HG03066 (cell line): ENCODE measurements around the gene KCNE3.
"Not testable (repeated sequence)": the region's sequence is repeated elsewhere in the genome, so short reads cannot be mapped to it uniquely, and the experiment has no call there.

Experiments
- ATAC-seq: cut with Tn5 transposase; IDR thresholded peaks from one replicate; pipeline ENCODE4 v1.9.1; 2021; ENCODE audit warnings: low read depth; ENCODE audit not compliant: unreplicated experiment

KCNE3 gene

DNA sequence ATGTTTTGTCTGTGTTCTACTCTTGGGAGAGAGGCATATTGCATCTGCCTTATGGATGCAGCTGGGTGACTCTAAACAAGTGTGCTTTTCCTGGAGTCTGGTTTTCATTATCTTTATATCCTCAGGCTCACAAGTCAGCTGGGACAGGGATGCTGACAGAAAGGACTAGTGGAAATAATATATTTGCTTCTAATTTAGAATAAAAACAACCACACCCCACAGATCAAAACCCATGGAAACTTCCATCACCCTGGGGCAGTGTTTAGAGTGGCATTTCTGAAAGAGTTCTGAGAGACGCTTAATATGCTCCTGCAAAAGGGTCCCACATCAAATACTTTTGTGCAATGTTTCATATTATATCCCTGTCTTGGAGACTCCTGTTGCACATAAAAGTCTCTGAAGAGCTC, 20.8 kb downstream of the KCNE3 start:
- ATAC-seq, result no peak

DNA sequence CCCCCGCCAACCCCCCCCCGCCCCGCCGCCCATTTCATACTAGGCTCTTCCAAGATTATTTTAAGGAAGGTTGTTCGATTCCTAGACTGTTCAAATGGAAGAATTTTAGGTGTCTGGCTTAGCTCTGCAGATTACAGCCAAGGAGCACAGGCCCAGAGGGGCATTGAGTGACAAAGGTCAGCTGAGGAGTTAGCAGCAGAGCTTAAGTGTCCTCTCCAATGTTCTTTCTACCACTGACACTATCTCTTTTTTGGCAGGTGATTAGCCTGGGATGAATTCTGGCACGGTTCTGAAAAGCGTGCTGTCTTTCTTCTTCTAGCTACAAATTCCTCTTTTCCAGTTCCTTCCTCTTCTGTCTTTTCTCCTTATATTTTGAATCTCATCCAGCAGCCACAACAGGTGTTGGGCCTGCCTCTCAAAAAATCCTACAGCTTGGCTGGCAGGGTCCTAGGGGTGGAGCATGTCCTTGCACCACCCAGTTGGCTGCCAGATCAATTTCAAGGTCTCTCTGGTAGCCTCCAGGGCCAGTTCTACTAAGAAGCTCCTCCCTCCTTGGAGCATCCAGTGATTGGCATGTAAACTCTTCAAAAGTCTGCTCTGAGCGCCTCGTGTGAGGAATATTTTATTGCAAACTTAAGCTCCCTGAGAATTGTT, 23.0 kb downstream of the KCNE3 start:
- ATAC-seq, result no peak

DNA sequence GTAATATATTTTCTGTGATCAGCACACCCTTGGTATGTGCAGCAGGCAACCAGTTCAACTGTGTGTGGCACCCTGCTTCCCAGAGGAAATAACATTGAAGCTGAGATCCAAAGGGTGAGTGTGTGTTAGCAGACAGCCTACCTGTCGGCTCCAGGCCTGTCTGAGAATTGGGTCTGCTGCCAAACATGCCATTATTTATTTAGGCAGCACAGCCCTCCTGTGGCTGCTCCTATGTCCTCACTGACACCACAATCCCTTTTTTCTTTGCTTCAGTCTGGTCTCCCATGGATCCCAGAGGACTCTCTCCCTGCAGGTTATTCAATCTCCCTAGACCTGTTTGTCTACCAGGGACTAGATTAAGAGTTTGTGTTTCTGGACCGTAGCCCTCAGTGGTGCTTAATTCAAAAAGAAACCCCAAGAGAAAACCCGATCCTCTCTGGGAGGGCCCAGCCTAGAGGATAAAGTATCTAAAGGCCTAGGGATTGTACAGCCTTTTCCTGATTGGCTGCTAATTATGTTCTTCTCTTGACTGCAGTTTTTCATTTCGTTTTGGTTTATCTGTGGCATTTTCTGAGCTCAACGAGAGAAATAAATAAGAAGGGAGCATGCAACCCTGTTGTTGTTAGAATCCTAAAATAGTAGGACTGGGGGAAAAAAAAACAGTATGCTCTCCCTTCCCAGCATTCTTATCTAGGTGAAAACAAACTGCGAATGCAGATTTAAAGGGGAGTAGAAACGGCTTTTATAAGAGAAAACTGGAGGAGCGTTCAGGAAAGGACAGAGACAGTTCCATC, 24.1 kb downstream of the KCNE3 start:
- ATAC-seq, result no peak

DNA sequence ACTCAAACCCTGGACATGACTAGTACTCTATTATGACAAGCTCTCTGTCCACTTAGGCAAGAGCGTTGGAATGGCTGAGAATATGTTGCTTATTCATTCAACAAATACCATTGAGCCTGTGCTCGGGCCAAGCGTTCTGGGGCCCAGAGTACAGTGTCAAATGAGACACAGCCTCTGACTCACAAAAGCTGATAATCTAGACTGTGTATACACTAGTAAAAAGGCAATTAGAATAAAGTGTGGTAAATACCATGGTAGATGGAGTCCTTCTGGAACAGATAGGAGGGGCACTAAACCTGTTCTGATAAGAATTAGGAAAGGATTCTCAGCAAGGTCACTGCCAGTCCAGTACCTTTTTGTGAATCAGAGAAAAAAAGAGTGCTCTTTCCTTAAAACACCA, 24.7 kb downstream of the KCNE3 start:
- no peak for ATAC-seq

DNA sequence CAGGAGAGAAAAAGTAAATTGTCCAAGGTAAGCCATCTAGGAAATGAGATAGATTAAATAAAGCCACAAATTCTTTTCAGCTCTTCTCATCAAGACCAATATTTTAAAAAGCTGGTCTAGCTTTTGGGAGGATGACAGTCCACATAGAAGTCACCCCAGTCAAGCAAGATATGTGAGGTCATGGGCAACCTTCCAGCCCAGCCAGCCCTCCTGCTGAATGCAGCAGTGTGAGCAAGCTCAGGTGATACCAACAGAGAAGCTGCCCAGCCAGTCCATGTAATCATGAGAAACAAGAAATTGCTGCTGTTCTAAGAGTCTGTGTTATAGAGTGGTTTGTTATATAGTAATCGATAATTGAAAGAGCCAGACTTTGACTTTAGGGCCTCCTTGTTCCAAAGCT, 28.7 kb downstream of the KCNE3 start:
- no peak for ATAC-seq

DNA sequence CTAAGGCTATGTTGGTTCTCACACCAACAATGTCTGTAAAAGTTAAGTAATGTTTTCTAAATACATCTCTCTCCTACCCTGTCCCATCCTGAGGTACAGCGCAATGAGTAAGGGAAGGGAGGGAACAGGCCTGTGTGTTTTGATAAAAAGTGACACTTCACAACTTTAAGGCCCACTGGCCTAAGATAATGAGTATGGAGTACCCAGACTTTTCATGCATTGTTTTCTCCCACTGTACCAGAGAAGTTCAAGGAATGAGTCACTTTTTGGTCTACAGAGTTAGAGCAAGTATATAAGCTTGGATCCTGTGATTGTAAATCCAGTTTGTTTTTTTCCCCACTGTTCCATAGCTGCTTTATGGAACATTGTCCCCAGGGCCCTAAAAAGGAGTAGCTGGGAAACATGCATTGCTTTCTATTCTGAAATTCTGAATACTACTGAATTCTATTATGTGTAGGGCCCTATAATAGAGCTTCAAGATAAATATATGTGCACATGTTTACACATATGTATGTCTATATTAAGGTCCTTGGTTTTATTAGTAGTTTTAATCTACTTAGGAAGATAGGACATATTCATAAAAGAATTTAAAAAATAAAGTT, 29.8 kb downstream of the KCNE3 start:
- ATAC-seq, result no peak

DNA sequence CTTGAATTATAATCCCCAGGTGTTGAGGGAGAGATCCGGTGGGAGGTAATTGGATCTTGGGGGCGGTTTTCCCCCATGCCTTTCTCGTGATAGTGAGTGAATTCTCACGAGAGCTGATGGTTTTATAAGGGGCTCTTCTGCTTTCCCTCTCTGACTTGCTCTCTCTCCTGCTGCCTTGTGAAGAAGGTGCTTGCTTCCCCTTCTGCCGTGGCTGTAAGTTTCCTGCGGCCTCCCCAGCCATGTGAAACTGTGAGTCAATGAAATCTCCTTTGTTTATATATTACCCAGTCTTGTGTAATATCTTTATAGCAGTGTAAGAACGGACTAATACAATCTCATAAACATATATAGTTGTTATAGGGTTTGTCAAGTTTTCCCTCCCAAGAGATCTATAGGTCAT, 32.8 kb downstream of the KCNE3 start:
- ATAC-seq, result no peak

DNA sequence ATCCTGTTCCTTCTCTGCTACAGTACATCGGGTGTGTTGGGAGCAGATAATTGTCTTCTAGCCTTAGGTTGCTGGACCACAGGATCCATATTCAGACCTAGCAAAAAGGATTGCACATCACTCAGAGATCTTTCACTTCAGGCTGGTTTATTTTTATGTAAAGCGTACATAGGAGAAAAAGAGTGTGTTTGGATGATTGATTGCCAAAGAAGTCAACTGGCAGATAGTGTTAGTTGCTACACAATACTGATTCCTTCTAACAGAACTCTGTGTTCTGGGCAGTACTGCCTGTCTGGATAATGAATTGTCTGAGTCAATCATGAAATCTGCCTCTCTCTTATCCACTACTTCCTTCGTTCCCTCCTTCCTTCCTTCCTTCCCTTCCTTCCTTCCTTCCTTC, 38.1 kb downstream of the KCNE3 start:
- ATAC-seq, result no peak

DNA sequence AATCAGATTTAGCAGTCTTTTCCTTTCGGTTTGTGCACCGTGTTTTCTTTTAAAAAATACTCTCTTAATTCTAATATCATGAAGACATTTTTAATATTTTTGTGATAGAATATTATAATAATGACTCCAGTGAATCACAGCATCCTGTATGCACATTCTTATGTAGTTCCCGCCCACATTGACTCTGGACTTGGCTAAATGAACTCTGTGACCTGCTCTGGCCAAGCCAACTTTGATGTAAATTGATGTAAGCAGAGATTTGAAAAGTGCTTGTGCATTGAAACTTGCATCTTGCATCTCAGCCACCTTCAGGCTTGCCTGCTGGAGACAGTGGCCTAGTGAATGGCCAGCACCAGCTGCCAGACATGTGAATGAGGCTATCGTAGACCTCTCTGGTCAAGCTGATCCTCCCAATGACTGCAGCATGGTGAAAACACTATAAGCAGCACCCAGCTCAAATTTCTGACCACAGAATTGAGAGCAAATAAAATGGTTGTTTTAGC, 39.9 kb downstream of the KCNE3 start:
- ATAC-seq, result no peak

DNA sequence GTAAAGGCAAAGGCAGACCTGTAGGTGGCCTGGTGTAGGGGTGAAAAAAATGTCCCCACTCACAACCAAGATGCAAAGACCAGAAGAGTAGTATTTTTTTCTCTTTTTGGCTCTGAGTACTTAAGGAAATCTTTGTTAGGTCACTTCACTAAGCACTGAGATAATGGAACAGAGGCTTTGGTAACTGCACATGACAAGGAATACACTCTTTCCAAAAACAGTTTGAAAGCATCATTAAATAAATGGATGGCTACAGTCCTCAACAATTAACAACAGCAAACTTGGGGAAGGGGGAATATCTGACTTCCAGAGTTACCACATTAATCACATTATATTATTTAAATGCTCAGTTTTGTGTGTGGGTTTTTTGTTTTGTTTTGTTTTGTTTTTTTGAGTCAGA, 42.2 kb downstream of the KCNE3 start:
- ATAC-seq, result no peak

DNA sequence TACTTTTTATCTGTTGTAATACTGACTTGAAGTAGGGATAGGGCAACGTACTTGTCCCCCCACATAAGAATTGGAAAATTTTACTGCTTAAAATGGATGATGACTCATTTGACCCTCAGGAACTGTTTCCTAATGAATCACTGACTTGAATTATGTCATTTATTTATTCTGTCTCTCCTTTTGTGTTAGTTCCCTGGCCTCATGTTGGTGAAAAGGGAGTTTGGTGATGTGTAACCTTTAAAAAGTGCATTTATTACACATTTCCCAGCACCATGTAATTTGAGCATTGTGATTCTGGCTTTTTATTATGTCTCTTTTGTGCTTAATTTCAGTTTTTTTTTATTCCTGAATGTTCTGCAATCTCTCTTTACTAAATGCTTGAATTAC, 48.8 kb downstream of the KCNE3 start:
- no peak for ATAC-seq

DNA sequence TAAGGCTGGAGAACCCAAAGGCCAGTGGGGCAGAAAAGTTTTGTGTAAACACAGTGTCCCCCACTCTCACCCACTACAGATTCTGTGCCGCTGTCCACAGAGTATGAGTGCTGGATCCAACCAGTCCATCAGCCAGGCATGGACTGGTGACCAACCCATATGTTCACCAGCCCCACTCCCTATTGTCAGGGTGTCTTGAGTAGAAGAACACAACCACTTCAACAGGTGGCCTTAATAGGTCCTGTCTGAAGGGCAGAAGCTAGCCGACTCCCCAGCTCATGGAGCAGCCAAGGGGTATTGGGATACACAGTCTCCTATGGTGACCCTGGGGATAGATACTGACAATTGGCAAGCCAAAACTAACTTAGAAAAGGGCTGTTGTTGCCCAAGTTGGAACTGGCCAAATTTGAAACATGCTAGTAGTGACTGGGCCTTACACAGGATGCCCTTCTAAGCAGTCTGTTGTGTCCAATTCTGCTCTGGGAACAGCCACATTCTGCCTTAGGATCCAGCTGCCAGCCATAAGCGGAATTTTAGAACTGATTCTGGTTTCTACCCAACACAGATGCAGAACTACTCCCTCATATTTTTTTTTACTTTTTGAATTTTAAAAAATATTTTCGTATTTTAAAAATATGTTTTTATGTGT, 49.4 kb downstream of the KCNE3 start:
- no peak for ATAC-seq

DNA sequence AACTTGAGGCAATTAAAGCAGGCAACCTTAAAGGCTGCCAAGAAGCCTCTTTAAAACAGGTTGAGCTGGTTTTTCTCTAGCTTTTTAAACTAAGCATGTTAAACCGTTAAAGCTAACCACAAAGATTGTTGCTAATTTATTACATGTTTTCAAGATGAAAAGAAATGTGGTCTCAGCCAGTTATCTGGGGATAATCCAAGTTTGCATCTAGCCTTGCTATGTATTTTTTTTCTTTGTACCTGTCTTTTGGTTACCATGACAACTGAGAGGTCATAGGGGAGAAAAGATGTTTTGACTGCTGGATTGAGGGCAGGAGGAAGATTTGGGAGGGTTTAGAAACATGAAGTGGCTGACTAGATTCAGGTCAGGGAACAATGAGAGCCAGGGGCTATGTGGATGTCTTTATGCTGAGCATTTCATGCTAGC, 50.0 kb downstream of the KCNE3 start:
- ATAC-seq, result no peak

DNA sequence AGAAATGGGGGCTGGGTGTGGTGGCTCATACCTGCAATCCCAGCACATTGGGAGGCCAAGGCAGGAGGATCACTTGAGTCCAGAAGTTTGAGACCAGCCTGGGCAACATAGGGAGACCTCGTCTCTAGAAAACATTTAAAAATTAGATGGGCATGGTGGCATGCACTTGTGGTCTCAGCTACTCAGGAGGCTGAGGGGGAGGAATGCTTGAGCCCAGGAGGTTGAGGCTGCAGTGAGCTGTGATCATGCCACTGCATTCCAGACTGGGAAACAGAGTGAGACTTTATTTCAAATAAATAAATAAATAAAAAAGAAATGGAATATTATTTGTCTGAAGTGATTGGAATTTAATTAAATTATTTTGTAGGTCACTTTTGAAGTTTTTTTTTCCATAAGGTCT, 50.4 kb downstream of the KCNE3 start:
- ATAC-seq, result not testable (repeated sequence)

DNA sequence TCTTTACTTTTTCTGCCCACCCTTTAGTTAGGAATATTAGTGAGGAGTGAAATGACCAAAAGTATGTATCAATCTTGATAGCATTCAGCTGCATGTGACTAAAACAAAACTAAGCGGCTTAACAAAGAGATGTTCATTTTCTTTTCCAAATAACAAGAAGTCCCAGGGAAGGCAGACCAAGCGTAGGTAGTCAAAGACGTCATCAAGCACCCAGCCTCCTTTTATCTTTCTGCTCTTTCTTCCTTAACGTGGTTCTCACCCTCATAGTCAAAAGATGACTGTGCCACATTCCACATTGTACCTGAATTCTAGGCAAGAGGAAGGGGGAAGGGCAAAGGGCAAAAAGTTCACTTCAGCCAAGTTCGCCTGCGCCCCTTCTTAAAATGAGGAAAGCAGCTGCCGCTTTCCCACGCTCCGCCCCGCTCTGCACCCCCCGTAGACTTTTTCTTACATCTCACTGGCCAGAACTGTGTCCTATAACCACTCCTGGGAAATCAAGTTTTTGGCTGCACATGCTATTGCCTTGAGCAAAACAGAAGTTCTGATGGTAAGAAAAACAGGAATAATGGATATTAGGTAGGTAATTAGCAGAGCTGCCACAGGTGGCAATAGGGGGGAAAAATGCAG, 54.5 kb downstream of the KCNE3 start:
- ATAC-seq, result no peak

DNA sequence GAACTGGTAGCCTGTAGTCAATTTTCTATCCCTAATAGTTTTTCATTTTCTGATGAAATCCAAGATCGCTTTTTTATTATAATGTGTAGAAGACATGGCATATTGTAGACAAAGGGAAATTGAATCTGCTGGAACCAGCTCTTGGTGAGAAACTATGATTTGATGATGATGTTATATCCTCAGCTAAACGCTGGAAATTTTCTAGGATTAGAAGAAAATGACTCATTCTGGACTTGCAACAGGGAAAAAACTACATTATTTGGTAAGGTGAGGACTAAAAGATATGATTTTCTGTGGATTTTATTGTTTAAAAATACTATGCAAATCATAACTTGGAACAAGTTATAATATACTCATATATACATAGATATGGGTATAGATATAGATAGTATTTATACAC, 55.0 kb downstream of the KCNE3 start:
- no peak for ATAC-seq

DNA sequence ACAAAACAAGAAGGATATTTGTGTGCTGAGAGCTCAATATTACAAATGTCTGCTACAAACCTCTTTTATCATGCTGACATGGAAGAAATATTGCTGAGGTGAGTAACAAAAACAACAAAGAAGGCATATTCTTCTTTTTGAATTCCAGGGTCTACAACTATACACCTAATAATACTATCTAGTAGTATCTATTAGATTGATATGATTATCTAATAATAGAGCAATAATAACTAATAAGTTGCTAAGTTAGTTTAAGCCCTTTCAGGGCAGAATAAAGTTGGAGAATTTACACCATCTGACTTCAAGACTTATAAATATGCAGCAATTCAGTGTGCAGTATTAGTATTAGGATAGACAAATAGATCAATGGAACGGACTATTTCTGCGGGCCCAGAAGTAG, 57.7 kb downstream of the KCNE3 start:
- ATAC-seq, result no peak
